Measurements from ENCODE around the gene OR4N5.

DNA sequence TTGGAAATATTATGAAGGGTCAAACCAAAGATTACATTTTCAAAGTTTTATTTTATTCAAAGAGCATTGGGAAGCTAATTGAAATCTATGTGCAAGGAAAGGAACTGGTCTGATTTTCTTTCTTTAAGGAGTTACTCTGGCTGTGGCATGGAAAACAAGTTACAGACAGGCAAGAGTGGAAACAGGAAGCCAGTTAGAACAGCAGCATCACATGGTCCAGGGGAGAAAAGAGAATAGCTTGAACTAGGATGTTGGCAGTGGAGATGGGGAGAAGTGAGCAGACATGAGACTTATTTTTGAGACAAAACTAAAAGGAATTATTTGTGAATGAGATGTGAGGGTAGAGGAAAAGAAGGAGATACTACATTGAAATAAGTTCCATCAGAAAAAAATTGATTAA is 55.5 kb downstream of the OR4N5 start:
- TF ChIP-seq, protein P1, sequence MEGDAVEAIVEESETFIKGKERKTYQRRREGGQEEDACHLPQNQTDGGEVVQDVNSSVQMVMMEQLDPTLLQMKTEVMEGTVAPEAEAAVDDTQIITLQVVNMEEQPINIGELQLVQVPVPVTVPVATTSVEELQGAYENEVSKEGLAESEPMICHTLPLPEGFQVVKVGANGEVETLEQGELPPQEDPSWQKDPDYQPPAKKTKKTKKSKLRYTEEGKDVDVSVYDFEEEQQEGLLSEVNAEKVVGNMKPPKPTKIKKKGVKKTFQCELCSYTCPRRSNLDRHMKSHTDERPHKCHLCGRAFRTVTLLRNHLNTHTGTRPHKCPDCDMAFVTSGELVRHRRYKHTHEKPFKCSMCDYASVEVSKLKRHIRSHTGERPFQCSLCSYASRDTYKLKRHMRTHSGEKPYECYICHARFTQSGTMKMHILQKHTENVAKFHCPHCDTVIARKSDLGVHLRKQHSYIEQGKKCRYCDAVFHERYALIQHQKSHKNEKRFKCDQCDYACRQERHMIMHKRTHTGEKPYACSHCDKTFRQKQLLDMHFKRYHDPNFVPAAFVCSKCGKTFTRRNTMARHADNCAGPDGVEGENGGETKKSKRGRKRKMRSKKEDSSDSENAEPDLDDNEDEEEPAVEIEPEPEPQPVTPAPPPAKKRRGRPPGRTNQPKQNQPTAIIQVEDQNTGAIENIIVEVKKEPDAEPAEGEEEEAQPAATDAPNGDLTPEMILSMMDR (IDR thresholded peaks at IDR 0.05), result no peak
- TF ChIP-seq ZFX (IDR thresholded peaks at IDR 0.05; ENCODE audit: borderline replicate concordance), result no peak

All from 22Rv1 (cell line).